ES-I3 (cell line): ENCODE measurements around the gene IL1RN.

ENCODE experiments used
- H3K36me3 ChIP-seq: 2 replicates; pipeline ENCODE4 v1.6.1; 2013; ENCODE audit warnings: mild to moderate bottlenecking, low read length, control low read depth, moderate library complexity; ENCODE audit not compliant: insufficient read depth
- H3K4me1 ChIP-seq: 2 replicates; pipeline ENCODE4 v1.6.1; 2013; ENCODE audit warnings: mild to moderate bottlenecking, control low read depth, low read length; ENCODE audit not compliant: insufficient read depth
- H3K9ac ChIP-seq: 2 replicates; pipeline ENCODE4 v1.6.1; 2013; ENCODE audit warnings: low read depth, mild to moderate bottlenecking, low read length, moderate library complexity
- H3K9me3 ChIP-seq: 2 replicates; pipeline ENCODE4 v1.6.1; 2013; ENCODE audit warnings: mild to moderate bottlenecking, low read length, moderate library complexity; ENCODE audit not compliant: control insufficient read depth, insufficient read depth

IL1RN gene

DNA sequence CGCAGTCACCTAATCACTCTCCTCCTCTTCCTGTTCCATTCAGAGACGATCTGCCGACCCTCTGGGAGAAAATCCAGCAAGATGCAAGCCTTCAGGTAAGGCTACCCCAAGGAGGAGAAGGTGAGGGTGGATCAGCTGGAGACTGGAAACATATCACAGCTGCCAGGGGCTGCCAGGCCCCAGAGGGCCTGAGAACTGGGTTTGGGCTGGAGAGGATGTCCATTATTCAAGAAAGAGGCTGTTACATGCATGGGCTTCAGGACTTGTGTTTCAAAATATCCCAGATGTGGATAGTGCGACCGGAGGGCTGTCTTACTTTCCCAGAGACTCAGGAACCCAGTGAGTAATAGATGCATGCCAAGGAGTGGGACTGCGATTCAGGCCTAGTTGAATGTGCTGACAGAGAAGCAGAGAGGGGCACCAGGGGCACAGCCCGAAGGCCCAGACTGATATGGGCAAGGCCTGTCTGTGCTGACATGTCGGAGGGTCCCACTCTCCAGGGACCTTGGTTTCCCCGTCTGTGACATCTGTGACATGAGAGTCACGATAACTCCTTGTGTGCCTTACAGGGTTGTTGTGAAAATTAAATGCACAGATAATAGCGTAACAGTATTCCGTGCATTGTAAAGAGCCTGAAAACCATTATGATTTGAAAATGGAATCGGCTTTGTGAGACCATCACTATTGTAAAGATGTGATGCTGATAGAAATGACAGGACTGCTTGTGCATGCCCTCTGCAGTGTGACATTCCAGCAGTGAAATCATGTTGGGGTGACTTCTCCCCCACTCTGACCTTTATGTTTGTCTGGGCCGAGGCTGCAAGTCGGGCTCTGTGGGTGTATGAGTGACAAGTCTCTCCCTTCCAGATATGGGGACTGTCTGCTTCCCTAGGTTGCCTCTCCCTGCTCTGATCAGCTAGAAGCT is 510 bp downstream of the IL1RN start:
- H3K9ac ChIP-seq: no peak overlapping the region
- no peaks in the 10 kb centered on the region for H3K9me3 ChIP-seq
- H3K36me3 ChIP-seq: no peaks in the 10 kb centered on the region
- no peaks in the 10 kb centered on the region for H3K4me1 ChIP-seq

DNA sequence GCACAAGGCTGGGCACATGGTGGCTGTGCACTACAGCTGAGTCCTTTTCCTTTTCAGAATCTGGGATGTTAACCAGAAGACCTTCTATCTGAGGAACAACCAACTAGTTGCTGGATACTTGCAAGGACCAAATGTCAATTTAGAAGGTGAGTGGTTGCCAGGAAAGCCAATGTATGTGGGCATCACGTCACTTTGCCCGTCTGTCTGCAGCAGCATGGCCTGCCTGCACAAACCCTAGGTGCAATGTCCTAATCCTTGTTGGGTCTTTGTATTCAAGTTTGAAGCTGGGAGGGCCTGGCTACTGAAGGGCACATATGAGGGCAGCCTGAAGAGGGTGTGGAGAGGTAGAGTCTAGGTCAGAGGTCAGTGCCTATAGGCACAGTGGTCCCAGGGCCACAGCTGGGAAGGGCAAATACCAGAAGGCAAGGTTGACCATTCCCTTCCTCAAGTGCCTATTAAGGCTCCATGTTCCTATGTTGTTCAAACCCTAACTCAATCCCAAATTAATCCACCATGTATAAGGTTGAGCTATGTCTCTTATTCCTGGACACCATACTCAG is 2.2 kb downstream of the IL1RN start:
- H3K9ac ChIP-seq: no peak overlapping the region
- H3K9me3 ChIP-seq: no peaks in the 10 kb centered on the region
- H3K36me3 ChIP-seq: no peaks in the 10 kb centered on the region
- H3K4me1 ChIP-seq: no peaks in the 10 kb centered on the region

DNA sequence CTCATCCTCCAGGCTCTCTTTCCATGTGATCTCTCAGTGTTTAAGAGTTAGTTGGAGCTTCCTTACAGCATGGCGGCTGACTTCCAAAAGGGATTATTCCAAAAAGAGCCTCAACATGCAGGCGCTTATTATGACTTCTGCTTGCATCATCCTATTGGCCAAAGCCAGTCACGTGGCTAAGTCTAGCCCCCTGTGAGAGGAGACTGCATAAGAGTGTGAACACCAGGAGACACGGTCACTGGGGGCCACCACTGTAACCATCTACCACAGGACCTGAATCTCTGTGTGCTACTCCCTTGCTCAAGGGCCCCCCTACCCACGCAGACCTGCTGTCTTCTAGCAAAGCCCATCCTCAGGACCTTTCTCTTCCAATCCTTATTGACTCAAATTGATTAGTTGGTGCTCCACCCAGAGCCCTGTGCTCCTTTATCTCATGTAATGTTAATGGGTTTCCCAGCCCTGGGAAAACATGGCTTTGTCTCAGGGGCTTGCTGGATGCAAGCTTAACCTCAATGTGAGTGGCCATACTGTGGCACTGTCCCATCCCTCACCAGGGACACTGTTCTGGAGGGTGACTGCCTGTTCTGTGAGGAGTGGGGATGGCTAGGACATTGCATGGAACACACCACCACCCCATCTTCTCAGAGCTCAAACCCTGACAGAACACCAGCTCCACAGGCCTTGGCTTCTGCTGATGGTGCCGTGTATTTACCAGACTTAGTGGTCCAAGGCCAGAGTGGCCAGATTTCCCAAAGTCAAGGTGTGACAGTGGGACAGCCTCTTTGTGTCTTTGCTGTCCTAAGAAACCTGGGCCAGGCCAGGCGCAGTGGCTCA is 4.2 kb downstream of the IL1RN start:
- H3K9ac ChIP-seq: no peak overlapping the region

DNA sequence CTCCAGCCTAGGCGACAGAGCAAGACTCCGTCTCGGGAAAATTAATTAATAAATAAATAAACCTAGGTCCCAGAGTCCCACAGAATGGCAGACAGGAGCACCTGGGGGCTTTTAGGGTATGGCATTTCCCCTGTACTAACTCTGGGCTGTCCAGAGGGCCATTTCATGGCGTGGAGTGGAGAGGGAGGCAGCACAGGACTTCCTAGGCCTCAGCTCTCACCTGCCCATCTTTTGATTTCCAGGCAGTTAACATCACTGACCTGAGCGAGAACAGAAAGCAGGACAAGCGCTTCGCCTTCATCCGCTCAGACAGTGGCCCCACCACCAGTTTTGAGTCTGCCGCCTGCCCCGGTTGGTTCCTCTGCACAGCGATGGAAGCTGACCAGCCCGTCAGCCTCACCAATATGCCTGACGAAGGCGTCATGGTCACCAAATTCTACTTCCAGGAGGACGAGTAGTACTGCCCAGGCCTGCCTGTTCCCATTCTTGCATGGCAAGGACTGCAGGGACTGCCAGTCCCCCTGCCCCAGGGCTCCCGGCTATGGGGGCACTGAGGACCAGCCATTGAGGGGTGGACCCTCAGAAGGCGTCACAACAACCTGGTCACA is 5.1 kb downstream of the IL1RN start:
- H3K36me3 ChIP-seq: no peaks in the 10 kb centered on the region
- H3K4me1 ChIP-seq: no peaks in the 10 kb centered on the region
- no peaks in the 10 kb centered on the region for H3K9me3 ChIP-seq
- no peak overlapping the region for H3K9ac ChIP-seq

More for the DNA sequence above, 4.2 kb downstream of the IL1RN start:
- Histone ChIP-seq H3K36me3 (no peaks in the 10 kb centered on the region), H3K4me1 (no peaks in the 10 kb centered on the region), H3K9me3 (no peaks in the 10 kb centered on the region)

DNA sequence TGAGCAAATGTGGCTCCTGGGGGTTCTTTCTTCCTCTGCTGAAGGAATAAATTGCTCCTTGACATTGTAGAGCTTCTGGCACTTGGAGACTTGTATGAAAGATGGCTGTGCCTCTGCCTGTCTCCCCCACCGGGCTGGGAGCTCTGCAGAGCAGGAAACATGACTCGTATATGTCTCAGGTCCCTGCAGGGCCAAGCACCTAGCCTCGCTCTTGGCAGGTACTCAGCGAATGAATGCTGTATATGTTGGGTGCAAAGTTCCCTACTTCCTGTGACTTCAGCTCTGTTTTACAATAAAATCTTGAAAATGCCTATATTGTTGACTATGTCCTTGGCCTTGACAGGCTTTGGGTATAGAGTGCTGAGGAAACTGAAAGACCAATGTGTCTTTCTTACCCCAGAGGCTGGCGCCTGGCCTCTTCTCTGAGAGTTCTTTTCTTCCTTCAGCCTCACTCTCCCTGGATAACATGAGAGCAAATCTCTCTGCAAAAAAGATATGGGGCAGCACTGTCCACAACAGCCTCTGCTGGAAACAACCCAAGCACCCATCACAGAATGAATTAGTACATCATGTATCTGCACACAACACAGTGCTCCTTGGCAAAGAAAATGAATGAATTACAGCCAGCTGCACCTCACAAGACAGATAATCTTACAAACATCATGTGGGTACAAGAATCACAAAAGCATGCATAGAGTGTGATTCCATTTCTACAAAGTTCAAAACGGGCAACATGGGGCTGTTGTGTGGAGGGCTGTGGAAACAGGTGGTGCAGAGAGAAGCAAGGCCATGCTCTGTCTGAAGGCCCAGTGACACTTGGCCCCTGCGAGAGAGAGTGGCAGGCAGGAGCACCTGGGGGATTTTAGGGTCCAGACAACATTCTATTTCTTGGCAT is 6.6 kb downstream of the IL1RN start:
- H3K4me1 ChIP-seq: no peaks in the 10 kb centered on the region
- no peaks in the 10 kb centered on the region for H3K36me3 ChIP-seq
- no peak overlapping the region for H3K9ac ChIP-seq
- H3K9me3 ChIP-seq: no peaks in the 10 kb centered on the region

DNA sequence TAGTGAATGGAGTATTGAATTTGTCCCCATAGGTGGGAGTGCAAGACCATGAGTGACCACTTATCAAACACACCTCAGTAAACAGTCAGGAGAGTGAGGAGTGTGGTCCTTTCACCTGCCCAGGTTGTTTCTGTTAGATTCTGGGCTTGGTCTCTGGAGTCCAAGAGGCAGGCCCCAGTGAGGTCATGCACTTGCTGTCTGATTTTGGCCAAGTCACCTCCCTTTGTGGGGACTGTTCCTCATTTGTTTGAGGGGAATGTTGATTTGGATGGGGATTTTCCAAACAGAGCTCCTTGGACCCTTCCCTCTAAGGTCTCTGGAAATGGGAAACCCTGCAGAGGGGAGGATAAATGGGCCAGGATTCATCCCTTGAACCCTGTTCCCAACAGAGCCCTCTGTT is 7.3 kb downstream of the IL1RN start:
- Histone ChIP-seq H3K4me1 (no peaks in the 10 kb centered on the region), H3K36me3 (no peaks in the 10 kb centered on the region), H3K9me3 (no peaks in the 10 kb centered on the region), H3K9ac (no peak overlapping the region)

DNA sequence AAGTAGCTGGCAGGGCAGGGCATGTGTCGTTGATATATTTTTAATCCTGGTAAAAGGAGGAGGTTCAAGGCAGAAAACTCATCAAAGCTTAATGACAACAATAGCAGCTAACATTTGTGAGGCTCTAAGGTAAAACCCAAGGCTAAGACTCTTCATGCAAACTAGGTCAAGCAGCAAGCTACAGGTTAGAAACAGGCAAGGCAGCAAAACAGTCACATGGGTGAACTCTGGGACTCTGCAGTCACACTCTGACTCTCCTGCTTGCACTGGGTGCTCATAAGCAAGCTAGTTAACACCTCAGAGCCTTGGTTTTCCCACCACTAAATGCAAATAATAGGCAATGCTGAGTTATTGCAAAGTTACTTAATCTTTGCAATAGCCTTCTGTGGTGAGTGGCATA is 7.9 kb downstream of the IL1RN start:
- H3K9ac ChIP-seq: no peak overlapping the region
- no peaks in the 10 kb centered on the region for H3K9me3 ChIP-seq
- no peaks in the 10 kb centered on the region for H3K4me1 ChIP-seq

DNA sequence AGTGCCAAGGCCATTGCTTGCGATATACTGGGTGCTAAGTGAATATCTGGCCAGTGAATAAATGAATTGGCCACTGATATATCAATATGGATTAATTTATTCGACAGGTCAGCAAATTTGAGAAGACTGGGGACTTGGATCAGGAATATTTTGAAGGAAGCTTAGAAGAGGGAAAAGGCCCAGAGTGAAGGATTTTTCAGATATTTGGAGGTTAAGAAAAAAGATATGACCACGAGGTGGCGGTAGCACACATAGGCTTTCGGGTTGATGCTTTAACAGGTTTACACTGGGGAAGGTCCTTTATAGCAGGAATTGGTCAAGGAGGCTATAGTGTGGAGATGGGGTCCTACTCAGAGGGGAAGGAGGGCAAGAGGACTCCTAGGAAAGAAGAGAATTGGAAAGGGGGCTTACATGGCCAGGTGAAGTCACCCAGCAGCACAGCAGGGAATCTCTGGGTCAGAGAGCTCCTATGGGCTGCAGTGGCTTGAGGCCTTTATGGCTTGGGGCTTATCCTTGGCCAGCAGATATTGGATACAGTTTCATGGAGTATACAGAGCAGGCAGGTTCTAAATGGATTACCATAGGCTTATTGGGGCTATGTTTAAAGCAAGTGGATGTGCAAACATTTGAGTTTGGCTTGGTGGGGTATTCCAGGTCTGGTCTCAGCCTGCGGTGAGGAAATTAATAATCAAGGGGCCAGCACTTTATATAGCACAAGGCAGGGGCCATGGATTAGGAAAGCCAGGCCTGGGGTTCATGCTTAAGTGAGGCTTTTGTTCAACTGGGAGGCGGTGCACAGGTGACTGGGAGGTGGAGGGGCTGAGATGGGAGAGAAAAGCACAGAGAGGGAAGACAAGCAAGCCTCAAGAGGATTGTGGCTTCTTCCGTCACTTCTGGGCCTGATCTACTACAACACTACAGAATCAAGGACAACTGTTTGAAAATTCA is 9.7 kb downstream of the IL1RN start:
- Histone ChIP-seq H3K4me1 (no peaks in the 10 kb centered on the region), H3K9ac (no peak overlapping the region), H3K9me3 (no peaks in the 10 kb centered on the region)

More for the DNA sequence above, 7.9 kb downstream of the IL1RN start:
- H3K36me3 ChIP-seq: no peaks in the 10 kb centered on the region

DNA sequence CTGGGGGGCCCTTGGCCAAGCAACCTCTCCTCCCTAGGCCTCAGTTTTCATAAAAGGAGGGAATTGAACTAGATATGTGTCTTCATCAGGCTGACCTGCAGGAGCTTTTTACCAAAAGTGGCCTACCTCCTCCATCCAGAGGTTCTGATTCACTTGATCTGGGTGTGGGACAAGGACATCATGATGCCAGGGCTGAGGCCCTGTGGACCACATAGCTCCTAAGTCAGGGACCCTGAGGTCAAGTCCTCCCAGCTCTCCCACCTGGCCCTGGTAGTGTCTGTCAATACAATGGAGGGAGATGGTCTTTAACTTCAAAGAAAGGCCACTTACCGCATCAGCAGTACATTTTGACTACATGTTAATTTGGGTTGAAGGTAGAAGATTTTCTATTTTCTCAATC is 10.4 kb downstream of the IL1RN start:
- Histone ChIP-seq H3K9me3 (no peaks in the 10 kb centered on the region), H3K4me1 (no peaks in the 10 kb centered on the region), H3K9ac (no peak overlapping the region), H3K36me3 (no peaks in the 10 kb centered on the region)

More for the DNA sequence above, 9.7 kb downstream of the IL1RN start:
- no peaks in the 10 kb centered on the region for H3K36me3 ChIP-seq

DNA sequence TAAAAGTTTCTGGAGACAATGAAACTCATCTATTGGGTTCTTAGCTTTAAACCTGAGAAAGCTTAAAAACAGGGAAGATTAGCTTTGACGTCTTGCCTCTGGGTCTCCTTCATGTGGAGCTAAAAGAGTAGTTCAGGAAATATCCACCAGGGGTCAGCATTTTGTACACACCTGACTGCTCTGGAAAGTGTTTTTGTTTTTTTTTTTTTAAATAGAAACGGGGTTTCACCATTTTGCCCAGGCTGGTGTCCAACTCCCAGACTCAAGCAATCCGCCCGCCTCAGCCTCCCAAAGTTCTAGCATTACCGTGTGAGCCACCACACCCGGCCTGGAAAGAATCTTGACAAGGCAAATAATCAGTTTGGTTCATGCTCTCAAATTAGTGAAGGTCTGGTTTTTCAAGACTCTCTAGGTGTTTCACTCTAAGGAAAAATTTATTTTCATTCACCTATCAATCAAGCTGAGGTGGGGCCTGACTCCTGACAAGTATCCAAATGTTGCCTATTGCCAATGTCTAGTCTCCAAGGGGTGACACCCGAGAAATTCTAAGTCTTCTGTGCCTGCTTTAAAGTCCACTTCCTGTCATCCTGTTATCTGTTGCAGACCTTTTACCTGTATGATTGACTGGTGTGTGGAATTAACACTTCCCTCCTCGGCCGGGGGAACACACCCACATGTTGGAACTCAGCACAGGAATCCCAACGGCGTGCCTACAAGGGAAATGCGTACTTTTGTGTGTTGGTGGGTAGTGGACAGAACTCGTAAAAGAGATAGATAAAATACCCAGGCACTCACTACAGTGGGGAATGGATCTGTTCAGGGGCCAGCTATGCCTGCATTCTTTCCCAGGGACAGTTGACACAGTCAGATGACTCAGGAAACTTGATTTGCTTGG is 11.3 kb downstream of the IL1RN start:
- no peak overlapping the region for H3K9ac ChIP-seq
- H3K36me3 ChIP-seq: no peaks in the 10 kb centered on the region
- no peaks in the 10 kb centered on the region for H3K9me3 ChIP-seq
- H3K4me1 ChIP-seq: no peaks in the 10 kb centered on the region

DNA sequence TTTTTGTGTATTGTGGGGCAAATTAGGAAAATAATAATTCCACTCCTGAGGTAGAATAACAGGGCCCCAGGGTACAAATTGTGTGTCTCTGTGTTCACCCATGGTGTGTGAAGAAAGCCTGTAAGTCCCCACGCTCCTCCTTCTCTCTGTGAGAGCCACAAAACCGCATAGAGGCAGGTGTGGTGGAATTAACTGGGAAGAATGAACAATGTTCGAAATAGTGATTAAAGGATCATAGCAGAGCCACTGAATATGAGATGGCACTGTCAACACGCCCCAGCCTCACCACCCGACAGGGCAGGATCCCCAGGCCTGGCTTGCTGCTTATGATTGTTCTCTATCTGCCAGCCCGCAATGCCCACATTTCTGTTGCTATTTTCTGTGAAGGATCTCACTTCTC is 14.1 kb downstream of the IL1RN start:
- Histone ChIP-seq H3K4me1 (no peaks in the 10 kb centered on the region), H3K36me3 (no peaks in the 10 kb centered on the region), H3K9me3 (no peaks in the 10 kb centered on the region), H3K9ac (no peak overlapping the region)

DNA sequence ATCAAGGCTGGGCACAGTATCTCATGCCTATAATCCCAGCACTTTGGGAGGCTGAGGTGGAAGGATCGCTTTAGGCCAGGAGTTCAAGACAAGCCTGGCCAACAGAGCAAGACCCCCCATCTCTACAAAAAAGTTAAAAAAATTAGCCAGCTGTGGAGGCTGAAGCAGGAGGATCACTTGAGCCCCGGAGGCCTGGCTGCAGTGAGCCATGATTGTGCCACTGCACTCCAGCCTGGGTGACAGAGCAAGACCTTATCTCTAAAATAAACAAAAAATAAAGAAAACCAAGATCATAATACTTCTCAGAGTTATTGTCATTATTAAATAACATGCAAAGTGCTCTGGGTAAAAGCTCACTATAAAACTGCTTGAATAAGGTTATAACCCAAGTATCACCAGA is 14.9 kb downstream of the IL1RN start:
- no peak overlapping the region for H3K9ac ChIP-seq
- no peaks in the 10 kb centered on the region for H3K9me3 ChIP-seq
- H3K4me1 ChIP-seq: no peaks in the 10 kb centered on the region
- no peaks in the 10 kb centered on the region for H3K36me3 ChIP-seq
